Stimulated activated CD8-positive, alpha-beta memory T cell treated with anti-CD3 and anti-CD28 coated beads, Interleukin-15, amount 100 ng/mL, for 24 hours (primary cell): ENCODE data around the gene CDHR5.

Experiments
- DNase-seq: peaks from one replicate; pipeline ENCODE4 v3.0.0-alpha.2; 2020; ENCODE audit warnings: low read depth

The CDHR5 gene

DNA sequence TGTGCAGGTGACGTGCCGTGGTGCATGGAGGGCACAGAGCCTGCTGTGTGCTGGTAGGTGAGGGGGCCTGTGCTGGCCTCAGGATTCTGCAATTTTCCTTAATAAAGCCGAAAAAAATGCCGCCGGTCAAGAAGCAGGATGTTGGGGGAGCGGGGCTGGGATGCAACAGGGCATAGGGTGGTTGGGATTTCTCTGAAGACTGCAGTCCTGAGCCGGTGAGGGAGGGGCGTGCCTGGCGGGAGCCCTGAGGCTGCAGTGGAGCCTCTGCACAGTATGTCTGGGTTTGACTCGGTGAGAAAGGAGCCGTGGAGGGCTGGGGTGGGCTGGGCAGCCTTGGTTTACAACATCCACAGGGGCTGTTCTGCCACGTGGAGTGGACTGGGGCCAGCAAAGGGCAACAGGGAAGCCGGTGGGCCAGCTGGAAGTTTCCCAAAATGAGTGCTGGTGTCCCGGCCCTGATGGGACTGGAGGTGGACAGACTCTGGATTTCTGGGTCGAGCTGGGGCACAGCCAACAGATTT, 1.3 kb downstream of the CDHR5 start:
- no peak for DNase-seq

DNA sequence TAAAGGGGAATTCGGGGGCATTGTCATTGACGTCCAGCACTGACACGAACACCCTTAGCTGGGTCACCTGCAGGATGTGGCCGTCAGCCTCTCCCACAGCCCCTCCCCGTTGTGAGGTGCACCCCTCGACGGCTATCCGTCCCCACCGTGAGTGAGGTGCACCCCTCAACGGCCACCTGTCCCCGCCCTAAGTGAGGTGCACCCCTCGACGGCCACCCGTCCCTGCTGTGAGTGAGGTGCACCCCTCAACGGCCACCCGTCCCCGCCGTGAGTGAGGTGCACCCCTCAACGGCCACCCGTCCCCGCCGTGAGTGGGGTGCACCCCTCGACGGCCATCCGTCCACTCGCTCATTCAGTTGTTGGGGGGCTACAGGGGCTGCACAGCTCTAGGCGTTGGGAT, 2.9 kb downstream of the CDHR5 start:
- no peak for DNase-seq

DNA sequence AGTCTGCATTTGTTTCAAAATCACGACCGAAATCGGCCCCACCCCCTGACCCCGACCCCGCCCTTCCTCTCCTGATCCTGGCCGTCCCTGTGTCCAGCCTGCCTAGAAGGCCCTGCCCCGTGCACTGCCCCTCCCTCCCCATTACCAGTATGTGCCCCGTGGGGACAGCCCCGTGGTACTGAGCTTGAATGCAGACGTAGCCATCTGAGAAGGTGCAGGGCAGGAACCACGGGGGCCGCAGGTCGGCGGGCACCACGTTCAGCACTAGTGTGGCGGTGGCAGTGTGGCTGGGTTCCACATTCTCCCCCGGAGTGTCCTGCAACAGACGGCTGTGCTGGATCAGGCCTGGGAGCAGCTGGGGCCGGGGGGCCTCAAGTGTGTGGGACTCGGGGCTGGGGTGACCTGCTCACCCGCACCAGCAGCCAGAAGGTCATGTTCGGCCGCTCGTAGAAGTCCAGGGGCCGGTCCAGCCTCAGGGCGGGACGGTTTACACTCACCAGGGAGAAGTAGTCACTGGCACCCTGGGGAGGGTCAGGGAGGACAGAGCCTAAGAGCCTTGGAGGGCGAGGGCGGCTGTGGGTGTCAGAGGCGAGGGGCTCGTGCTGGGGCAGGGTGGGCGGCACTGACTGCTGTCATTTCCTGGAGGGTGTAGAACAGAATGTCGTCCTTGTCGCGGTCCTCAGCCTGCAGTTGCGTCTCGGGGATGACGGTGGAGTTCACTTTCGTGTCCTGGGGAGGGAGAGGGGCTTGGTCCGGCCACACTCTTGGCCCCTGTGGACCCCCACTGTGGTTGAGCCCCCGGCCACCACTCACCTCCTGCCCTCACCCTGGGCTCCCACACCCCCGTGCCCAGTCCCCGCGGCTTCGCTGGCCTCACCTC, 3.6 kb downstream of the CDHR5 start:
- DNase-seq: no peak

DNA sequence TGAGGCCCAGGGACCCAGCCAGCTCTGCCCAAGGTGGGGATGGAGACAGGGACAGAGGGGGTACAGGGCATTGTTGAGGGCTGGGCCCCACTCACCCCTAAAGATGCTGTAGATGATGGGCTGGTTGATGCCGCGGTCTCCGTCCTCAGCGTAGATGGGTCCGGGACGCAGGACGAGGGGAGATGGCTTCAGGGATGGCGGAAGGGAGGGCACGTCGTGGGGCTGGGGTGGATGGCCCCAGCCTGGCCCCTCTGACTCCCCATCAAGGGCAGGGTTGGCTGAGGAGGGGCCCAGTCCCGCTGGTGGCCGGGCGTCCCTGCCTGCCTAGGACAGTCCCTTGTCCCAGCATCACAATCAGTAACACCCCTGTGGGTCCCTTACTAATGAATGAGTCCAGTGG, 4.6 kb downstream of the CDHR5 start:
- DNase-seq: no peak

DNA sequence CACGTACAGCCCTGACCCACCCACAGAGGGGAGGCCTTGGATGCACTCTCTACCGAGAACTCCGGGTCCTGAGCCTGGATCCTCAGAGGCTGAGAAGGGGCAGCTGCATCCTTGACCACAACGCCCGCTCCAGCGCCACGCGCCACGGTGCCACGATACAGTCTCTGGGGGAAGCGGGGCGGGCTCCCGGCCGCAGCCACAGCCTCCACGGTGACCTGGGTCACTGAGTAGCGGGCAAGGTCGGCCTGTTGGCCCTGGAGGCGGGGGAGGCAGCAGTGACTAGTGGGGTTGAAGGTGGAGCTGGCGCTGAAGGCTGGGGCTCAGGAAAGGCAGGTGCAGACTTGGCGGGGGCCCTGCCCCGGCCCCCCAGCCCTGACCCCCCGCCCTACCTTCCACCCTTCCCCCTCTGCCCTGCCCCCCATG, 5.1 kb downstream of the CDHR5 start:
- no peak for DNase-seq

DNA sequence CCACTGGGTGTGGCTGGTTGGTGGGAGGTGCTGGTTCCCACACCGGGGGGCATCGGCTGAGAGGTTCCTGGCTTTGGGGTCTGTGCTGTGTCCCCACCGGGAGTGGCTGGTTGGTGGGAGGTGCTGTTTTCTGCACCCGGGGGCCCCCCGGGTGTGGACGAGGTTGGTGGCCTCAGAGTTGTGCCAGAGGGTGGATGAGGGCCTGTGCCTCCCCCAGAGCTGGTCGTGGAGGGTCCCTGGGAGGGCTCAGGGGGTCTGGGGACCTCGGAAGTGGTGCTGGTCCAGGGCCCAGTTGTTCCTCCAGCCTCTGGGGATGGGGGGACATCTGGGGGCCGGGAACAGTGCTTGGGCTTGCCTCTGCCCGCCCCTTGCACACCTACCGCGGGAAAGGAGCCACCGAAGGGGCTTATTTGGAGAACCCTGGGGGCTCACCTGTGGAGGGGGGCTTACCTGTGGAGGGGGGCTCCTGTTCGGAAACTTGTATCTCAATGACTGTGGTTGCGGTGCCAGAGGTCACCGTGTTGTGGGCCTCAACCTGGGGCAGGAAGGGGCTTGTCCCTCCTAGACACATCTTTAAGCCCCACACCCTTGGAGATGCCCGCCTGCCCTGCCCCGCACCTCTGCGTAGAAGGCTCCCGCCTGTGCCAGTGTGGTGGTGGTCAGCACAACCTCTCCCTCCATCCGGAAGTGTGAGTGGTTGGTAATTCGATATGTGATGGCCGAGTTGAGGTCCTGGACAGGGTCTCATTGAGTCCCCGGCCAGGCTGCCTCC, 5.7 kb downstream of the CDHR5 start:
- DNase-seq: no peak

DNA sequence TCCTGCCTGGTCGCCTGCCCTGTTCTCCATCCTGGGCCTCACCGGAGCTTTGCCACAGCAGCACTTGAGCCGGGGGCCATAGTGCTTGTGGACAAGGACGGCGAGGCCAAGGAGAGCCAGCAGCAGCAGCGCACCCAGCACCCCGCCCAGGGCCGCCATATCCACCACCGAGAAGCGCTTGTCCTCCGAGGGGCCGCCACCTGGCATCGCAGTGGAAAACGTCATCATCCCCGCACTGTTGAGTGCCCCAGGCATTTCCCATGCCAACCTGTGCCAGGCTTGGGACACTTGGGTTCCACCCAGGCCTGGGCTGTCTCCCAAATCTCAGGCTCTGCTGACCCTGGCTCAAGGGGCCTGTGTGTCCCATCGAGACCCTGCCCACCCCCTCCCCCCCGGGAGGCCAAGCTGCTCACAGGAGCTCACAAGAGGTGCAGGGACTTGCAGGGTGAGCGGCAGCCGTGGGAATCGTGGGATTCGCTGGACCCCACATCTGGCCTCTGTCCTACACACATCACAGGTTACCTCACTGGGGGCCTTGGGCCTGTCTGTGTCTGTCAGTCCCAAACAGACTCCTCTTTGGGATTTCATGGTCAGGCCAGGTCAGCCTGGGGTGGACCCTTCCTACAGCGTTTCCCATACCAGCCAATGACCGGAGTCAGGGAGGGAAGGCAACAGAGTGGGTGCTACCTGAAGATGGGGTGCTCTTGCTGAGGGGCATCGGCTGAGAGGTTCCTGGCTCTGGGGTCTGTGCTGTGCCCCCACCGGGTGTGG, 6.7 kb downstream of the CDHR5 start:
- DNase-seq: no peak

DNA sequence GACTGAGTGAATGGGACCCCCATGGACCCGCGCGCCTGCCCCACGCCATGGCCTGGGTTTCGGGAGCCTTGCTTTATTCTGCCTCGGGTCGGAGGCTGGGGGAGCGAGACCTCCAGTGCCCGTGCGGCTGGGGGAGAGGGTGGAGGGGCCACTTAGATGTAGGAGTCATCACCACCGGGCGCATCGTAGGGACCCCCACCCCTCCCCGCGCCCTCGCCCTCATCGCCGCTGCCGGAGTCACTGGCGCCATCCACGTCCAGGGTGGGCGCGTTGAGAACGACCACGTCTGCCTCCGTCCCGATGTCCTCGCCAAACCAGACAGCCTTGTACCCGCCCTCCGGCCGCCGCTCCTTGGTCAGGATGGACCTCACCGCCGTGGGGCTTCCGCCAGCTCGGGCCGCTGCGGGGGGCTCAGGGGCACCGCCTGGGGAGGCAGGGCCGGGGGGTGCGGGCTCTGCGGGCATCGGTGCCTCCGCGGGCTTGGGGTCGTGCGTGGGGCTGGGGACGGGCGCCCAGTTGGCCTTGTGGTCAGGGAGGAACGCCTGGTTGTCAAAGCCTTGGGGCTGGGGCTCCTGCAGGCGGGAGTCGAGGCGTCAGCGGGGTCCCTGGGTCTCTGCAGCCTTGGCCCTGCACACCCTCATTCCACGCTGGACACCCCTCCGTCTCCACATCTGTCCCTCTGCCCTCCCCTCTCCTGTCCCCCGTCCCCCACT, 7.4 kb downstream of the CDHR5 start:
- no peak for DNase-seq

DNA sequence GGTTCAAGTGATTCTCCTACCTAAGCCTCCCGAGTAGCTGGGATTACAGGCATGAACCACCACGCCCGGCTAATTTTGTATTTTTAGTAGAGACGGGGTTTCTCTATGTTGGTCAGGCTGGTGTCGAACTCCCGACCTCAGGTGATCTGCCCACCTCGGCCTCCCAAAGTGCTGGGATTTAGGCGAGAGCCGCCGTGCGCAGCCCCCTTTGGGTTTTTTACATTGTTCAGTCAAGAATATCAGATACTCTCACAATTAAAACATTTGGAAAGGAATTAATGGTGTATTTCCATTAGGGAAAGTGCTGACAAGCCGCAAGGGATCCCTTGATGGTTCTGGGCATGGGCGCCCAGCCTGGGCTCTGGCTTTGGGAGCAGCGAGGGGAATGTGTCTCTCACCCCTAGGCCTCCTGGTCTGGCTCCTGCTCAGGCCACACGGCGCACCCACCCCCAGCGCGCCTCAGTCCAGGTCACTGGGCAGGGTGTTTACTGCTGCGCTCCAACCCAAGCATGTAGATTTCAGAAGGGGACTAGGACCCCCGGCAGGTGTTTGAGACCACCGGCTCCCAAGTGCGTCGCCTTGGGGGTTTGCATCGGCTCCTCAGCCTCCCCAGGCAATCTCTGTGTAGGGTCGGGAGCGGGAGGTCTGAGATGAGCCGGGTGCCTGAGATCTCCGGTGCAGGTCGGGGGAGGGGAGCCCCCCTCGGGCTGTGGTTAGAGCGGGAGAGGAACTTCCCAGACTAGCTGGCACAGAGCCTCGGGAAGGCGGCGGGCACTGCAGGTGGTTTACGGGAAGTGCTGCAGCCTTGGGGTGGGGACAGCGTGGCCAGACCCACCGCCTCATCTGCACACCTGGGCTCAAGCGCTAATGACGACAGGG, 8.2 kb downstream of the CDHR5 start:
- DNase-seq: no peak

DNA sequence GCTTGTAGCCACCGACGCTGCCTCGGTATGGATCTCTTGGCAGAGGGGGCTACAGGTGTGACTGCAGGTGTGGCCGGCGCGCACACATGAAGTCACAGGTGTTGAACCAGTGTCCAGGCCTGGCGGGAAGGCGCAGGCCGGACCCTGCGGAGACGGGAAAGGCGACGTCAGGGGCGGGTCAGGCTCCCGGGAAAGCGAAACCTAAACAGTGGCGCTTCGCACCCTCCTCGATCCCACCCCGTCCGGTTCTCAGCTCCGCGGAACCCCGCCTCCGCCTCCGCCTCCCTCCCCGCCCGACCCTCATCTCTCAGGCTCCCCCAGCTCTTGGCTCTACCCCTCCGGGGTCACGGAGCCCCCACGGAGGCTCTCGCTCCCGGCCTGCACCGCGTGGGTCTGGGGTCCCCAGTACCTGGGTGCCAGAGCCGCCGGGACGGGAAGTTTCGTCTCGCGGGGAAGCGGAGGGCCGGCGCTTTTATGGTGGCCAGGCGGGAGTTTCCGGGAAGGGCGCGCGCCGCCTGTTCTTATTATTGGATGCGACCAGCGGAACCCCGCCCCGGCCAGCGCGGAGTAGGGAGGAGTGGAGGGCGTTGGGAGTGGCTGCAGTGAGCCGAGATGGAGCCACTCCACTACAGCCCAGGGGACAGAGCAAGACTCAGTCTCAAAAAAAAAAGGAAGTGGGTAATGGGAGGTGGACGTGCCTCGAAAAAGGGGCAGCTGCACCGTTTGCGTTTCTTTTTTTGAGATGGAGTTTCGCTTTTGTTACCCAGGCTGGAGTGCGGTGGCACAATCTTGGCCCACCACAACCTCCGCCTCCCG, 9.0 kb downstream of the CDHR5 start, which contains the start of gene IRF7:
IRF7 (minus strand) TSS at position 447 of the 816 bp plus-strand sequence. CDS start 586 bp downstream, outside the sequence.
- peak; percentile 65 for DNase-seq

DNA sequence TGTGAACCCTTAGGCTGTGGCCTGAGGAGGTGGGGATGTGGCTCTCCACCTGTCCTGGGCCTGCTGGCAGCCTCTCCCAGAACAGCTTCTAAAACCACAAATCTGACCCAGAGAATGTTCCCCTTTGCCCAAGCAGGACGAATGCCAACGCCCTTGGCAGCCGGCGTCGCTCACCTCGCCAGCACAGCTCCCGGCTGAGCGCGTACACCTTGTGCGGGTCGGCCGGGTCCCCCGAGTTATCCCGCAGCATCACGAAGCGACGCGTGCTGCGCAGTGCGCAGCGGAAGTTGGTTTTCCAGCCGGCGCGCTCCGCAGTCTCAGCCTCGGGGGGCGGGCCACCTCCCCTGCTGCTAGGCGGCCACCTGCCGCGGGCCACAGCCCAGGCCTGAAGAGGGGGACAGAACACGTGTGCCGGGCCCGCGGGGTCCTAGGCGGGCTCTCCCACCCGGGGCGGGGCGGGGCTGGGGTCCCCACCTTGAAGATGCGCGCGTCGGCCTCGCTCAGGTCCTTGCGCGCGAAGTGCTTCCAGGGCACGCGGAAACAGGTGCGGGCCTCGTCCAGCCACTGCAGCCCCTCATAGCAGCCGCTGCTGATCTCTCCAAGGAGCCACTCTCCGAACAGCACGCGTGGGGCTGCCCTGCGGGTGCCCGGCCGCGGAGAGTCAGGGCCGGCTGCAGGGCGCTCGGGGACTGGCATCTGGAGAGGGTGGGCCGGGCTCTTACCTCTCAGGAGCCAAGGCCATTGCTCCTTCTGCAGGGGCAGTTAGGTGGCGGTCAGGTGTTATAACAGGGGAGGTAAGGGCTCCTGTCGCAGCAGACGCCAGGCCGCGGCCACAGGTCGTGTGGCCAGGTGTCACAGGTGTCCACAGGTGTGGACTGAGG, 9.9 kb downstream of the CDHR5 start:
- DNase-seq: no peak

DNA sequence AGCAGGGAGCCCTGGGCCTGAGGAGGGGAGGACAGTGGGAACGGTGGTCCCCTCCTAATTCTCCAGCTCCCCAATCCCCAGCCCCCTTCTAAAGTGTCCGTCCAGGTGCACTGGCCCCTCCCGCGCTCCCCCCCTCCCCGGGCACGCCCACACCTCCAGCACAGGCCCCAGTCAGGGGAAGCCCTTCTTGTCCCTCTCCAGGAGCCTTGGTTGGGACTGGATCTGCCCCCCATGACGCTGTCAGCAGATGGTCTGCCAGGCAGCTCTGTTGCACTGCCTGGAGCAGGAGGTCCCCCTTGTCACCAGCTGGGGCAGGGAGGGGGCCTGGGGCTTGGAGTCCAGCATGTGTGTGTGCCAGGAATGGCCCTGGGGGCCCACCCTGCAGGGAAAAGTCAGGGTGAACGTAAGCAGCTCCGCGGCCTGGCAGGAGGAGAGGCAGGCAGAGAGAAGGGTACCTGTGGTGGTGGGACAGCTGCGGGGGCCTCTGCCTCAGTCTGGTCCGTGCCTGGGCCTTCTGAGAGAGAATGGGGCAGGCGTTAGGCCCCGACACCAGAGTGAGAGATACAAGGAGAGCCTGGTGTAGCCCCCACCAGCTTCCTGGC, 10.6 kb downstream of the CDHR5 start:
- DNase-seq: no peak

DNA sequence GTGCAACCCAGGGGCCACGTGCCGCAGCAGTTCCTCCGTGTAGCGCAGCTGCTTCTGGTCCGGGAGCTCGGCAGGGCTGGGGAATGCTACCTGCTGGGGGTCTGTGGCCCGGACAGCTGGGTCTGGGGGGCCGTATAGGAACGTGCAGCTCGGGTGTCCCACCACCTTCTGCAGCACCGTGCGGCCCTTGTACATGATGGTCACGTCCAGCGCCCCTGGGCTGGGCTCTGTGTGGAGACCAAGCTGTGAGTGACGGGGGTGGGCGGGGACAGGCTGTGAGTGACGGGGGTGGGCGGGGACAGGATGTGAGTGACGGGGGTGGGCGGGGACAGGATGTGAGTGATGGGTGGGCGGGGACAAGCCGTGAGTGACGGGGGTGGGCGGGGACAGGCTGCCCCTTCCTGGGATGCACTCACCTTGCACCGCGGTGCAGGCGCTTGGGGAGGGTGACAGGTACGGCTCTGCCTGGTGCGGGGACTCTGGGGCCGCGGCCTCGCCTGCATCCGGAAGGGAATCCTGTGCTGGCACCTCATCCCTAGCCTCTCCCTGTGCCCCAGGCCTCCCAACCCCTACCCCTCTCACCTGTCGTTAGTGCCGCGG, 11.3 kb downstream of the CDHR5 start:
- DNase-seq: peak; percentile 47

DNA sequence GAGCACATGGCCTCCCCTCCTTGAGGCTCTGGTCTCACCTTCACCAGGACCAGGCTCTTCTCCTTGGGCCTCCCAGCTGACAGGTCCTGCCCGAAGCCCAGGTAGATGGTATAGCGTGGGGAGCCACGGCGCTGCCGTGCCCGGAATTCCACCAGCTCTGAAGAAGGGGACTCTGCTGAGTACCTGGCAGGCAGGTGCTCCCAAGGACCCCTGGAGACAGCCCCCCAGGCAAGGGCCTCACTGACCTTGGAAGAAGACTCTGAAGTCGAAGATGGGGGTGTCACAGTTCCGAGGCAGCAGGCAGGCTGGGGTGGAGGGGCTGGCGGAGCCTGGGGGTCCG, 11.8 kb downstream of the CDHR5 start:
- no peak for DNase-seq

DNA sequence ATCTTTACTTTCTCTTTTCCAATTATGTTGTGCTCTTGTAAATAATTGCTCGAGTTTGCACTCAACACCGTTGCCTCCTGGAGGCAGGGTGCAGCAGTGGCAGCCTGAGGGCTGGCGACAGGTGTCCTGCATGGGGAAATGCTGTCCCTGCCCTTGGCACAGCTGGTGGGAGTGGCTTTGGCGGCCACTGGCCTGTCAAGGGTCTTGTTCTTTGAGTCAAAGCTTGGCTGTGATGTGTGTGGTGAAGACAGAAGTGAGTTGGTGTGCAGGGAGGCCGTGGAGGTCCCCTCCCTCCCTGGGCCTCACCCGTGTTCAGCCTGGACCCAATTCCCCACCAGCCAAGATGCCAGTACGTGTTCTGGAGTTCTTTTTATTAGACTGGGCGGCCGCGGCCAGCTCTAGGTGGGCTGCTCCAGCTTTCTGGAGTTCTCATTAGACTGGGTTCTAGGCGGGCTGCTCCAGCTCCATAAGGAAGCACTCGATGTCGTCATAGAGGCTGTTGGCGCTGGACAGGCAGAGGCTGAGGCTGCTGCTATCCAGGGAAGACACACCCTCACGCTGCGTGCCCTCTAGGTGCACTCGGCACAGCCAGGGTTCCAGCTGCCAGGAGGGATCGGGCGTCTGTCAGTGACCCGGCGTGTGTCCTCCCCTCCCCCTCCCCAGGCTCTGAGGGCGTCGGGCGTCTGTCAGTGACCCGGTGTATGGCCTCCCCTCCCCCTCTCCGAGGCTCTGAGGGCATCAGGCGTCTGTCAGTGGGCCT, 12.4 kb downstream of the CDHR5 start:
- DNase-seq: no peak

DNA sequence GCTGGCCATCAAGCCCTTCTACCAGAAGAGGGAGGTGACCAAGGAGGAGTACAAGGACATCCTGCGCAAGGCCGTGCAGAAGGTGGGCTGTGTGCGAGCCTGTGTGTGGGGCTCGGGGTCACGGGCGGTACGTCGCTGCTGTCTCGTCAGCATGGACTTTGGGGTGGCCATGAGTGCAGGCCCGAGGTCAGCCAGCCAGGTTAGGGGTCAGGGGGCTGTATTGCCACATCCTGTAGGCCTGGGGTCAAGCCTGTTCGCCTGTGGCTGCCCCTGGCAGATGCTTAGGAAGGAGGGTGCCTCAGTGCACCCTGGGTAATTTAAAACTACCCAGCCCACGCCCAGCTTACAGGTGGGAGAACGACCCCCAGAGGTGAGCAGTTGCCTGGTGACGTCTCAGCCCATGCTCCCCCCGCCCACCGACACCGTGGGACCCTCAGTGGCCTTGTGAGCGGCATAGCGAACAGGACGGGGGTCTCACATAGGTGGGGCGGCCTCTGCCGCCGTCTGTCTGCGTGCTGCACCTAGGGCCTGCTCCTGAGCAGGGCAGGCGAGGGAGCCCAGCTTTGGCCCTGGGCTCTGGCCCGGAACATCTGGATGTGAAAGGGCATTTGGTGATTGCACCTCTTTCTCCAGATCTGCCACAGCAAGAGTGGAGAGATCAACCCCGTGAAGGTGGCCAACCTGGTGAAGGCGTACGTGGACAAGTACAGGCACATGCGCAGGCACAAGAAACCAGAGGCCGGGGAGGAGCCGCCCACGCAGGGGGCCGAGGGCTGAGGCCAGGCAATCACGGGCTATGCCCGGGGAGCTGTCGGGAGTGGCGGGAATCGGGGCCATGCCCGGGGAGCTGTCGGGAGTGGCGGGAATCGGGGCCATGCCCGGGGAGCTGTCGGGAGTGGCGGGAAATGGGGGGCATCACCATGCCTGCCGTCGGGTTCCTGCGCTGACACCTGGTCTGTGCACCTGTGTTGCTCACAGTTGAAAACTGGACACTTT, 13.5 kb downstream of the CDHR5 start:
- no peak for DNase-seq
